ENCODE data around the gene PREB. TPM values are rescaled to one million over a fixed set of nuclear protein-coding genes. Genes with fewer than 3 reads are reported as not detected.

The PREB gene
- total RNA-seq, 2 donors from 2014 or later = 50.5 to 53.5 TPM

DNA sequence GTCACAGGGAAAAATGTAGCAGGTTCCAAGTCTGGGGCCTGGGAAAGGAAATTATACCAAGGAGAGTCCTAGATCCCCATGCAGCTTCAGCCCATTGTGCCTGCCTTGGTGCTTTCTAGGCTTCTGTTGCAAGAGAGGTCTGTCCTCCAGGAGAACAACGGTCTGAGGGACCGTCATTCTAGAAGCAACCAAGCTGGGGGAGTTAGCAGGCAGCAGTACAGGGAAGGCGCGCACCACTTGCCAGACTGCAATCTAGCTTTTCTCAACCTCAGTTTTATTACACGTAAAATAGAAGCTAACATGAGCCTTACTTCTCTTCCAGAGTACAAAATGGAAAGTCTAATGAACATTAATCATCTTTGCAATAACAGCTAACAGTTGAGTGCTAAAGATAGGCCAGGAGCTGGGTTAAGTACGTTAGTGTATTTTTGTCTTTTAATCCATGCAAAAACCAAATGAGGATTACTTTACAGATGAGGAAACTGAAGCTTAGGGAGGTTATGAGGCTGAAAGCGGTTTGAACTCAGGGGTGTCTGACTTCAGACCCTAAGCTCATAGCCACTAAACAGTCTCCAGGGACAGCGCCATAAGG, 16.3 kb upstream of the PREB start:
- no peaks in the 10 kb centered on the region for H3K36me3 Mint-ChIP-seq (ENCODE audit: low read depth)
- H3K4me1 Mint-ChIP-seq = no peaks in the 10 kb centered on the region
- H3K9me3 Mint-ChIP-seq = no peaks in the 10 kb centered on the region
- no peak for DNase-seq
- no peak overlapping the region for H3K27ac Mint-ChIP-seq
- no peak overlapping the region for H3K4me3 Mint-ChIP-seq
- TF ChIP-seq, protein P1, sequence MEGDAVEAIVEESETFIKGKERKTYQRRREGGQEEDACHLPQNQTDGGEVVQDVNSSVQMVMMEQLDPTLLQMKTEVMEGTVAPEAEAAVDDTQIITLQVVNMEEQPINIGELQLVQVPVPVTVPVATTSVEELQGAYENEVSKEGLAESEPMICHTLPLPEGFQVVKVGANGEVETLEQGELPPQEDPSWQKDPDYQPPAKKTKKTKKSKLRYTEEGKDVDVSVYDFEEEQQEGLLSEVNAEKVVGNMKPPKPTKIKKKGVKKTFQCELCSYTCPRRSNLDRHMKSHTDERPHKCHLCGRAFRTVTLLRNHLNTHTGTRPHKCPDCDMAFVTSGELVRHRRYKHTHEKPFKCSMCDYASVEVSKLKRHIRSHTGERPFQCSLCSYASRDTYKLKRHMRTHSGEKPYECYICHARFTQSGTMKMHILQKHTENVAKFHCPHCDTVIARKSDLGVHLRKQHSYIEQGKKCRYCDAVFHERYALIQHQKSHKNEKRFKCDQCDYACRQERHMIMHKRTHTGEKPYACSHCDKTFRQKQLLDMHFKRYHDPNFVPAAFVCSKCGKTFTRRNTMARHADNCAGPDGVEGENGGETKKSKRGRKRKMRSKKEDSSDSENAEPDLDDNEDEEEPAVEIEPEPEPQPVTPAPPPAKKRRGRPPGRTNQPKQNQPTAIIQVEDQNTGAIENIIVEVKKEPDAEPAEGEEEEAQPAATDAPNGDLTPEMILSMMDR (conservative IDR thresholded peaks at IDR 0.05) = no peak
- no peaks in the 10 kb centered on the region for H3K4me1 ChIP-seq (ENCODE audit: control insufficient read depth, insufficient read depth, low read length)
- no peaks in the 10 kb centered on the region for H3K27me3 ChIP-seq (ENCODE audit: control insufficient read depth, insufficient read depth, low read length, poor library complexity, severe bottlenecking)
- H3K9ac ChIP-seq (ENCODE audit: extremely low read depth, low read length, poor library complexity, severe bottlenecking) = no peak overlapping the region
- peaks cover 2% of the 10 kb centered on the region for H3K27me3 Mint-ChIP-seq (ENCODE audit: insufficient read depth)
- 73 to 92% methylated on average over 2 to 7 of the region's 8 CpGs for WGBS, 2 experiments (ENCODE audit: insufficient coverage in 1 of 2, insufficient read length in 1 of 2)
- H3K27ac ChIP-seq (ENCODE audit: low read depth, low read length) = no peak overlapping the region
- H3K4me3 ChIP-seq (ENCODE audit: low read length) = no peak overlapping the region
- H3K36me3 ChIP-seq (ENCODE audit: control insufficient read depth, insufficient read depth, low read length) = no peaks in the 10 kb centered on the region
- no peaks in the 10 kb centered on the region for H3K9me3 ChIP-seq (ENCODE audit: control insufficient read depth, low read length)

- no peak overlapping the region for H3K4me3 ChIP-seq (ENCODE audit: low read length)
- no peaks in the 10 kb centered on the region for H3K36me3 ChIP-seq (ENCODE audit: control insufficient read depth, insufficient read depth, low read length)
- H3K27me3 ChIP-seq (ENCODE audit: control insufficient read depth, insufficient read depth, low read length, poor library complexity, severe bottlenecking) = no peaks in the 10 kb centered on the region
- H3K9me3 ChIP-seq (ENCODE audit: control insufficient read depth, low read length) = no peaks in the 10 kb centered on the region
- no peak overlapping the region for H3K27ac ChIP-seq (ENCODE audit: low read depth, low read length)
- 93 to 97% methylated on average over 21 to 29 of the region's 29 CpGs for WGBS, 2 experiments (ENCODE audit: insufficient coverage in 1 of 2, insufficient read length in 1 of 2)
- H3K9ac ChIP-seq (ENCODE audit: extremely low read depth, low read length, poor library complexity, severe bottlenecking) = no peak overlapping the region
- Mint-ChIP-seq H3K36me3 (ENCODE audit: low read depth) (no peaks in the 10 kb centered on the region), H3K4me1 (no peaks in the 10 kb centered on the region), H3K27me3 (ENCODE audit: insufficient read depth) (peaks cover 2% of the 10 kb centered on the region), H3K4me3 (no peak overlapping the region), H3K9me3 (no peaks in the 10 kb centered on the region), H3K27ac (no peak overlapping the region)
- H3K4me1 ChIP-seq (ENCODE audit: control insufficient read depth, insufficient read depth, low read length) = no peaks in the 10 kb centered on the region
- TF ChIP-seq, protein P1 (conservative IDR thresholded peaks at IDR 0.05) = no peak
- DNase-seq = no peak
These were observed 15.4 kb upstream of the PREB start for GRCh38 chr2:27149570-27150405.

DNA sequence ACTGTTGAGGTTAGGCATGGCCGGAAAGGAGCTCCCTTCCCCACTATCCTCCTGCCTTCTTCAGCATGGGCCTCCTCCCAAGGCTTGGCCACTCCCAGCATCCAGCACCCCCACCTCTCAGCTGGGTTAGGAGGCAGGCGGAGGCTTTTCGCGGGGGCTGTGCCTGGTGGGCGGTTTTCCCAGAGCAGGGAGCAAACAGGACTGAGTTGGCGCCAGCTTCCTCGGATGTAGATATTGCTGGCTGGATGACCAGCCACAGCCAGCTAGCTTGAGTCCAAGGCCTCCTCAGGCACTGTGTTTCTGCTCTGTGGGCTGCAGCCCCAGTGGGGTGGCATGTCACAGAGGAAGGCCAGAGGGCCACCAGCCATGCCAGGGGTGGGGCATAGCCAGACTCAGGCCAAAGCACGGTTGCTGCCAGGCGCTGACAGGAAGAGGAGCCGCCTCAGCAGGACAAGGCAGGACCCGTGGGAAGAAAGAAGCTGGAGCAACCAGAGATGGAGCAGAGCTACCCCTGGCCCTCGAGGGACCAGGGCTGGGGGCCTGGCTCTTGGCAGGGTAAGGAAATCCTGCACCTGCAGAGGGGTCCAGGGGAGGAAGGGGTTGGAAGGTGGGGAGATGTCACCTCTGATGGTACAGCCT, 14.5 kb upstream of the PREB start, which contains the start of gene TCF23:
Gene TCF23, plus strand, starts transcription at position 204 of the 639 bp plus-strand sequence. Its CDS starts 130 bp downstream, at position 334.
- Mint-ChIP-seq H3K27me3 (ENCODE audit: insufficient read depth) (peaks cover 3% of the 10 kb centered on the region), H3K27ac (no peak within 1 kb of the TSS), H3K4me1 (no peaks in the 10 kb centered on the region), H3K9me3 (no peaks in the 10 kb centered on the region), H3K36me3 (ENCODE audit: low read depth) (no peaks in the 10 kb centered on the region), H3K4me3 (no peak within 1 kb of the TSS)
- no peaks in the 10 kb centered on the region for H3K27me3 ChIP-seq (ENCODE audit: control insufficient read depth, insufficient read depth, low read length, poor library complexity, severe bottlenecking)
- H3K36me3 ChIP-seq (ENCODE audit: control insufficient read depth, insufficient read depth, low read length) = no peaks in the 10 kb centered on the region
- WGBS, 2 experiments (ENCODE audit: insufficient coverage in 1 of 2, insufficient read length in 1 of 2) = 93% methylated on average over 7 to 12 of the region's 12 CpGs
- TF ChIP-seq, protein P1 (conservative IDR thresholded peaks at IDR 0.05) = no peak
- no peak within 1 kb of the TSS for H3K9ac ChIP-seq (ENCODE audit: extremely low read depth, low read length, poor library complexity, severe bottlenecking)
- H3K4me1 ChIP-seq (ENCODE audit: control insufficient read depth, insufficient read depth, low read length) = no peaks in the 10 kb centered on the region
- DNase-seq = no peak
- H3K27ac ChIP-seq (ENCODE audit: low read depth, low read length) = no peak within 1 kb of the TSS
- H3K4me3 ChIP-seq (ENCODE audit: low read length) = no peak within 1 kb of the TSS
- no peaks in the 10 kb centered on the region for H3K9me3 ChIP-seq (ENCODE audit: control insufficient read depth, low read length)
